ENCODE results near the gene ALLC.

Gene ALLC

DNA sequence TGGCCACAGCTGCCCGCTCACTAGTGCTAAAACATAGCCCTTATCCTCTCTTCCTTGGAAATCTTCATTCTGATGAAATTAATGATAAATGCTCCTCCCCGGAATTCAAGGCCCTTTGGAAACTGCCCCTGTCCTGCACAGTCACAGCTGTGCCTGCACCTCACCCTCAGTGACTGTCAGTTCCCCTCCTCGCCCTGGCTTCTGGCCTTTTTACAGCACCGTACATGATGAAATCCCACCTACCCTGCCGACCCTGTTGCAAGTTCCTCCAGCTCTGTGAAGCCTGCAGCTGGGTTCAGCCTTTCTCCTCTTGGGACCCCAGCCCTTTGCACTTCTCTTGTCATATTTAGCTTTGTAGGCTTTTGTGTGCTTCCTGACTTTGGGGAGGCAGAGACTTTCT is 93.8 kb downstream of the ALLC start:
- no peak for DNase-seq (ENCODE audit: low read depth, low spot score)
- TF ChIP-seq, protein P1, sequence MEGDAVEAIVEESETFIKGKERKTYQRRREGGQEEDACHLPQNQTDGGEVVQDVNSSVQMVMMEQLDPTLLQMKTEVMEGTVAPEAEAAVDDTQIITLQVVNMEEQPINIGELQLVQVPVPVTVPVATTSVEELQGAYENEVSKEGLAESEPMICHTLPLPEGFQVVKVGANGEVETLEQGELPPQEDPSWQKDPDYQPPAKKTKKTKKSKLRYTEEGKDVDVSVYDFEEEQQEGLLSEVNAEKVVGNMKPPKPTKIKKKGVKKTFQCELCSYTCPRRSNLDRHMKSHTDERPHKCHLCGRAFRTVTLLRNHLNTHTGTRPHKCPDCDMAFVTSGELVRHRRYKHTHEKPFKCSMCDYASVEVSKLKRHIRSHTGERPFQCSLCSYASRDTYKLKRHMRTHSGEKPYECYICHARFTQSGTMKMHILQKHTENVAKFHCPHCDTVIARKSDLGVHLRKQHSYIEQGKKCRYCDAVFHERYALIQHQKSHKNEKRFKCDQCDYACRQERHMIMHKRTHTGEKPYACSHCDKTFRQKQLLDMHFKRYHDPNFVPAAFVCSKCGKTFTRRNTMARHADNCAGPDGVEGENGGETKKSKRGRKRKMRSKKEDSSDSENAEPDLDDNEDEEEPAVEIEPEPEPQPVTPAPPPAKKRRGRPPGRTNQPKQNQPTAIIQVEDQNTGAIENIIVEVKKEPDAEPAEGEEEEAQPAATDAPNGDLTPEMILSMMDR (IDR thresholded peaks at IDR 0.05; ENCODE audit: low read depth, low read length): no peak
- in situ Hi-C loops (cut with HindIII; ENCODE audit: low sequenced_read_pairs): no loop called here
- no peak overlapping the region for H3K4me3 ChIP-seq (ENCODE audit: low read depth, low read length)

All from astrocyte of the spinal cord (primary cell).